Calu3 (cell line): ENCODE data around the gene PIK3CA. TPM values are rescaled to one million over a fixed set of nuclear protein-coding genes. Genes with fewer than 3 reads are reported as not detected.

Experiments used
- BruUV-seq: library from RNA; stranded (reverse); fragments of 400-500 nt; replicated peaks from 2 replicates; lab custom pipeline; 2021; lab: Mats Ljungman, UMichigan
- CTCF ChIA-PET: fragments of 300-600 bp; sonication (Branson Sonifier 250); formaldehyde crosslinking; loops from one replicate; lab custom pipeline; 2022; ENCODE audit warnings: antibody characterized with exemption; lab: Charles Lee
- DNase-seq: peaks from one replicate; pipeline ENCODE4 v3.0.0; 2022
- H3K27ac Mint-ChIP-seq: one replicate; pipeline ENCODE4 v1.8.0; 2022; ENCODE audit warnings: mixed read lengths; ENCODE audit not compliant: unreplicated experiment
- H3K27me3 Mint-ChIP-seq: one replicate; pipeline ENCODE4 v1.8.0; 2022; ENCODE audit warnings: mixed read lengths; ENCODE audit not compliant: unreplicated experiment
- H3K36me3 Mint-ChIP-seq: one replicate; pipeline ENCODE4 v1.8.0; 2022; ENCODE audit warnings: mild to moderate bottlenecking, moderate library complexity, mixed read lengths; ENCODE audit not compliant: insufficient read depth, unreplicated experiment
- H3K4me1 Mint-ChIP-seq: one replicate; pipeline ENCODE4 v1.8.0; 2022; ENCODE audit warnings: mild to moderate bottlenecking, low read depth, mixed read lengths; ENCODE audit not compliant: unreplicated experiment
- H3K4me3 Mint-ChIP-seq: one replicate; pipeline ENCODE4 v1.8.0; 2022; ENCODE audit warnings: mild to moderate bottlenecking, low read depth, moderate library complexity, mixed read lengths; ENCODE audit not compliant: unreplicated experiment
- H3K9me3 Mint-ChIP-seq: one replicate; pipeline ENCODE4 v1.8.0; 2022; ENCODE audit warnings: low read depth, mixed read lengths; ENCODE audit not compliant: unreplicated experiment
- CTCF ChIP-seq: fragments of 200-600 bp; IDR thresholded peaks from one replicate; pipeline ENCODE4 v1.8.0; 2022; ENCODE audit warnings: antibody characterized with exemption; ENCODE audit not compliant: unreplicated experiment
- intact Hi-C: fragments of 100-400 bp; cut with micrococcal nuclease; formaldehyde crosslinking; loops from one replicate; pipeline ENCODE4 v1.10.0; 2022; ENCODE audit not compliant: unreplicated experiment
- total RNA-seq: library from RNA; stranded (reverse); gene quantifications from 2 replicates; pipeline ENCODE4 v1.2.3, GENCODE V29; 2022

The PIK3CA gene
- total RNA-seq, 1 experiment from 2014 or later, result 28.8 TPM

DNA sequence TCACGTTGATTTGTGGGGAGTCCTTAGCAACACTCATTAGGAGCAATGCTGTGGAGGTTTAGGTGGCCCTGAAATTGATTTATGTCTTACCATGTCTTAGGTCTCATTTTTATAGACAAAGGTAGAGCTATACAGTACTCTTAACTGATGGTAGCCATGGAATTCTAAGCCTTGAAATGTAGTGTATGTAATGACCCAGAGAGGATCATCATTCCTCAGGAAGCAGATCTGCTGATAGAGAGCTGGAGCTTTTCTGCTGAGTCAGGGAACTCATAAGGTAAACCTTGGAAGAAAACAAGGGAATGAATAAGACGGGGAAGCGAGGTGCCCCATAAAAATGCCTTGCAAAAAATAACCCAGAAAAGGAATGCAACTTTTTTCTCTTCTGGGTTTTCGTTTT is 140.7 kb downstream of the PIK3CA start:
- Mint-ChIP-seq H3K36me3 (no peaks in the 10 kb centered on the region), H3K27me3 (no peaks in the 10 kb centered on the region), H3K27ac (no peak overlapping the region), H3K4me1 (no peaks in the 10 kb centered on the region), H3K9me3 (no peaks in the 10 kb centered on the region), H3K4me3 (no peak overlapping the region)
- no peak for DNase-seq
- intact Hi-C loops, result no loop called here
- TF ChIP-seq CTCF, result no peak
- CTCF ChIA-PET, result interaction anchor here (1.0 kb wide), 1 partner anchor 190 kb away, joined by 3 read pairs; no protein-coding TSS in a partner anchor
- no TSS peak for BruUV-seq

DNA sequence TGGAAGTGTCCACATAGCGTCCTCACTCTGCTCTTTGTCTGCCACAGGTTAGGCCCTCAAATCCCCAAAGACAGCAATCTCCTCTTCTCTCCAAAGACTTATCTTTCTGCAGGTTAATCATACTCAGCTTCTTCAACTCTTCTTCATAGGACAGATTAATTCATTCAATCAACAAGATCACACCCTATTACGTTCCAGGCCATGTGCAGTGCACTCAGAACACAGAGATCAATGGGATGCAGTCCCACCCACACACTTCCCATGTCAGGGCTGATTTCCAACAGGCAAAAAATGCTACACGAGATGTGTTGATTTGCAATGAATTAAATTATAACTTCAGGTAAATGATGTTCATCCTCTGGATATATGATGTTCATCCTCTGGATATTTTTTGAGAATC is 141.1 kb downstream of the PIK3CA start:
- Mint-ChIP-seq H3K27ac (no peak overlapping the region), H3K27me3 (no peaks in the 10 kb centered on the region), H3K36me3 (no peaks in the 10 kb centered on the region), H3K9me3 (no peaks in the 10 kb centered on the region), H3K4me3 (no peak overlapping the region), H3K4me1 (no peaks in the 10 kb centered on the region)
- no TSS peak for BruUV-seq
- no peak for TF ChIP-seq CTCF
- DNase-seq, result no peak
- CTCF ChIA-PET, result interaction anchor here (1.0 kb wide), 1 partner anchor 190 kb away, joined by 3 read pairs; no protein-coding TSS in a partner anchor
- intact Hi-C loops, result no loop called here

Other genes with a start within 250 kb of the PIK3CA start
- 10.5 and 12.1 TPM in 2 replicates for gene ZMAT3, start 76.5 kb upstream of the PIK3CA start, total RNA-seq
- 4.6 and 6.4 TPM in 2 replicates for gene KCNMB3, start 102.8 kb downstream of the PIK3CA start, total RNA-seq
- 48.0 and 52.1 TPM in 2 replicates for gene ZNF639, start 174.7 kb downstream of the PIK3CA start, total RNA-seq
- gene MFN1, start 199.4 kb downstream of the PIK3CA start, total RNA-seq, result 79.9 and 86.2 TPM in 2 replicates